ENCODE results near the gene INSYN2B.

INSYN2B gene

GRCh38 chr5:169922474-169922873, 57.8 kb downstream of the INSYN2B start:
- no peak for DNase-seq

- DNase-seq = no peak
These were observed 58.3 kb downstream of the INSYN2B start for GRCh38 chr5:169921949-169922348.

- no peak for DNase-seq
These were observed 58.9 kb downstream of the INSYN2B start for GRCh38 chr5:169921384-169921783.

- DNase-seq = no peak
These were observed 59.8 kb downstream of the INSYN2B start for GRCh38 chr5:169920474-169920873.

GRCh38 chr5:169918228-169918627, 62.1 kb downstream of the INSYN2B start:
- DNase-seq = no peak

GRCh38 chr5:169917500-169917899, 62.8 kb downstream of the INSYN2B start:
- no peak for DNase-seq

GRCh38 chr5:169914766-169915165, 65.5 kb downstream of the INSYN2B start:
- no peak for DNase-seq

- DNase-seq = no peak
These were observed 66.8 kb downstream of the INSYN2B start for GRCh38 chr5:169913479-169913878.

- no peak for DNase-seq
These were observed 68.7 kb downstream of the INSYN2B start for GRCh38 chr5:169911448-169912212.

- no peak for DNase-seq
These were observed 69.9 kb downstream of the INSYN2B start for GRCh38 chr5:169910393-169910792.

- no peak for DNase-seq
These were observed 70.3 kb downstream of the INSYN2B start for GRCh38 chr5:169909945-169910344.

GRCh38 chr5:169908864-169909263, 71.4 kb downstream of the INSYN2B start:
- DNase-seq = no peak

GRCh38 chr5:169906745-169907649, 73.3 kb downstream of the INSYN2B start:
- DNase-seq = no peak

- DNase-seq = no peak
These were observed 75.3 kb downstream of the INSYN2B start for GRCh38 chr5:169905017-169905416.

- DNase-seq = no peak
These were observed 75.8 kb downstream of the INSYN2B start for GRCh38 chr5:169904508-169904907.

GRCh38 chr5:169904059-169904458, 76.2 kb downstream of the INSYN2B start:
- no peak for DNase-seq

GRCh38 chr5:169901896-169902295, 78.4 kb downstream of the INSYN2B start:
- no peak for DNase-seq

- DNase-seq = no peak
These were observed 82.8 kb downstream of the INSYN2B start for GRCh38 chr5:169897481-169897880.

GRCh38 chr5:169895926-169896325, 84.4 kb downstream of the INSYN2B start:
- DNase-seq = no peak

GRCh38 chr5:169893571-169893970, 86.7 kb downstream of the INSYN2B start:
- no peak for DNase-seq

- no peak for DNase-seq
These were observed 87.3 kb downstream of the INSYN2B start for GRCh38 chr5:169893010-169893409.

GRCh38 chr5:169889572-169889971, 90.7 kb downstream of the INSYN2B start:
- no peak for DNase-seq

- DNase-seq = no peak
These were observed 93.6 kb downstream of the INSYN2B start for GRCh38 chr5:169886677-169887076.

- no peak for DNase-seq
These were observed 94.3 kb downstream of the INSYN2B start for GRCh38 chr5:169886033-169886432.
